HG02973 (cell line): ENCODE results near the gene UFSP1.

Source experiments
- ATAC-seq: cut with Tn5 transposase; IDR thresholded peaks from one replicate; pipeline ENCODE4 v1.9.1; 2021; ENCODE audit warnings: moderate library complexity; ENCODE audit not compliant: unreplicated experiment

The UFSP1 gene

DNA sequence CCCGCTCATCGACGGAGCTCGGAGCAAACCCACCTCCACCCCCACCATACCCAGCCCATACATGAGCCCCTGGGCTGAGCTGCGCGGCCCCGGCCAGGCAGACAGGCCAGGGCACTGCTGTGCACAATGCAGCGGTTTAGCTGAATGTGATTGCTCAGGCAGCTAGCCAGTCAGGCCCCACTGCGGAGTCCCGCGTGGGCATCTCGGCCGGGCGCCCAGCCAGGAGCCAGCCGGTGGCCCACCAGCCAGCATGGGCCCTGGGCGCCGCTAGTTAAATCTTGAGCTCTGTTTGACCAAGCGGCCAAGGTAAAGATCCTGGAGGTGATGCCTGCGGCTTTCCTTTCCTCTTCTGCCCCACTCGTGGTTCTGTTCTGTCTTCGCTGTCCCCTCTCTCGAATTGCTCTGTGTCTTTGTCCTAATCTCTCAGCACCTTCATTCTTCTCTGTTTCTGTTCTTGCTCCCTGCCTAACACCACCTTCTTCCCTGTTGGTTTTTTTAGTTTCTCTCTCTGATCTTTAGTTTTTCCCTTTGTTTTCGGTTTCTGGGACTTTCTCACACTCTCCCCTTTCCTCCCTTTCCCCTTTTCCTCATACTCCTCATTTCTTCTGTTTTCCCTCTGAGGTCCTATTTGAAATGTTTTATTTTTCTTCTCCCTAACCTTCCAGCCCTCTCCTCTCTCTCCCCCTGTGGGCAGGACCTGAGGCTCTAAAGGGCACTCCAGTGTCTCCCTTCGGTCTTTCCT is 6.6 kb downstream of the UFSP1 start:
- no peak for ATAC-seq

DNA sequence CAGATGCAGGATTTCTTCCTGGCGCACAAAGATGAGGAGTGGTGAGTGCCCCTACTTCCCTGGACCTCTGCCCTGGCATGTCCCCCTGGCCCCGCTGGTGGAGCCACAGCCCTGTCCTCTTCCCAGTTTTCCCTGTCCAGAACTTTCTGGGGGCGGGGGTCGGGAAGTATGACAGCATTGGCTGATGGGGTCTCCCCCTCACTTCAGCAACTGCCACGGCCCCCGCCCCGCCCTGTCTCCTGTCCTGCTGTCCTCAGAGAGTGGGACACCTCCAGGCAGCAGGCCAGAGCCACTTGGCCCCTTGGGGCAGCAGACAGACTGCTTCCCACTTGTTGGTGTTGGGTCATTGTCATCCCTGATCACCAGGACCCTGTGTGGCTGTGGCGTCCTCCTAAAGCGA is 7.3 kb downstream of the UFSP1 start:
- no peak for ATAC-seq

DNA sequence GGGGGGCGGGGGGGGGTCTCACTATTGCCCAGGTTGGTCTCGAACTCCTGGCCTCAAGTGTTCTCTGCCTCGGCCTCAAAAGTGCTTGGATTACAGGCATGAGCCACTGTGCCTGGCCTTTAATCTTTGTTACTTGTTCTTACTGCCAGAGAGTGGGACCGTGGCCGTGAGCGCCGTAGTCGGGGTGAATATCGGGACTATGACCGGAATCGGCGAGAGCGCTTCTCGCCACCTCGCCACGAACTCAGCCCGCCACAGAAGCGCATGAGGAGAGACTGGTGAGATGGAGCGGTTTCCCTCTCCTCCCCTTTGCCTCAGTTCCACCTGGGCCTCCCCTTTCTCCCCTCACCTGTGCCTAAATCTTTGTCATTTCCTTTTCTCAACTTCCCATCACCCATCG is 8.4 kb downstream of the UFSP1 start:
- ATAC-seq = no peak

DNA sequence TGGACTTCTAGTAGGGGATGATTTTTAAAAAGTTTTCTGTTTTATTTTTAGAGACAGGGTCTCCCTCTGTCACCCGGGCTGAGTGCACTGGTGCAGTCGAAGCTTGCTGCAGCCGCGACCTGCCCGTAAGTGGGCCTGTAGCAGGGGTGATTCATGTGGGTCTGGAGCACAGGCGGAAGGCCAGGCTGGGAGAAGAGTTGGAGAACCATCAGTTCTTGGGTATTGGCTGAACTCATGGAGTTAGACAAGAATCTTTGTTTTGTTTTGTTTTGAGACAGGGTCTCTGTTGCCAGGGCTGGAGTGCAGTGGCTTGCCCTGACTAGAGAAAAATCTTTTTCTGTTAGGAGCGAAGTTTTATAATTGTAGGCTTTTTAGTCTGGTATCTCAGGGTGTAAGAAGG is 8.9 kb downstream of the UFSP1 start:
- ATAC-seq = no peak

DNA sequence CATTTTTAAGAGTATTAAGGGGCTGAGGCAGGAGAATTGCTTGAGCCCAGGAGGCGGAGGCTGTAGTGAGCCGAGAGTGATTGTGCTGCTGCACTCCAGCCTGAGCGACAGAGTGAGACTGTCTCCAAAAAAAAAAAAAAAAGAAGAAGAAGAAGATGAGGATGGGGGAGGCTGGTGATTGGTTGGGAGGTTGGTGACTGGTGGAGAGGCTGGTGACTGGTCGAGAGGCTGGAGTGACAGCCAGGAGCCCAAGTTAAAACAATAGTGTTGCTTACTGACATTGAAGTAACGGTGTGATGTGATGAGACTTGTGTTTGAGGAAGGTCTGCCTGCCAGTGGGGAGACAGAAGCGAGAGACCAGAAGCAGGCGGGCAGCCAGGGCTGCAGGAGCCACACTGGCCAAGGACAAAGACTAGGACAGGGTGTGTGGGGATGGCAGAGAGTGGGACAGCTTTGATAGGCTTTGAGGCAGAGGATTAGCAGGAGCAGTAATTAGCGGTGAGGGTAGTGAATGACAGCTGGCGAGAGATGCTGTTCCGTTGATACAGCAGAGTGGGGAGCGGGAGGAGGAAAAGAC is 9.7 kb downstream of the UFSP1 start:
- ATAC-seq = no peak

DNA sequence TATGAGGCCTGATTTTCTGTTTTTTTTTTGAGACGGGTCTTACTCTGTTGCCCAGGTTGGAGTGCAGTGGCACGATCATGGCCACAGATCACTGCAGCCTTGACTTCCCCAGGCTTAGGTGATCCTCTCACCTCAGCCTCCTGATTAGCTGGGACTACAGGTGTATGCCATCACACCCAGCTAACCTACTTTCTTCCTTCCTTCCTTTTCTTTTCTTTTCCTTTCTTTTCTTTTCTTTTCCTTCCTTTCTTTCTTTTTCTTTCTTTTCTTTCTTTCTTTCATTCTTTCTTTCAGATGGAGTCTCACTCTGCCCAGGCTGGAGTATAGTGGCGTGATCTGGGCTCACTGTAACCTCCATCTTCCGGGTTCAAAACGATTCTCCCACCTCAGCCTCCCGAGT is 10.8 kb downstream of the UFSP1 start:
- ATAC-seq = no peak

DNA sequence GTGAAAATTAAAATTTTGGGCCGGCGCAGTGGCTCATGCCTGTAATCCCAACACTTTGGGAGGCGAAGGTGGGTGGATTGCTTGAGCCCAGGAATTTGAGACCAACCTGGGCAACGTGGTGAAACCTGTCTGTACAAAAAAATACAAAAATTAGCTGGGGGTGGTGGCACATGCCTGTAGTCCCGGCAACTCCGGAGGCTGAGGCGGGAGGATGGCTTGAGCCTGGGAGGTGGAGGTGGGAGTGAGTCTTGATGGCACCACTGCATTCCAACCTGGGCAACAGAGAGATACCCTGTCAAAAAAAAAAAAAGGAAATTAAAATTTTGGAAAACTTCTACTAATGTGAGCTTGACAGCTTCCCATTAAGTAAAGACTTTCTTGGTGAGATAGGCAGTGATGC is 11.5 kb downstream of the UFSP1 start:
- no peak for ATAC-seq

DNA sequence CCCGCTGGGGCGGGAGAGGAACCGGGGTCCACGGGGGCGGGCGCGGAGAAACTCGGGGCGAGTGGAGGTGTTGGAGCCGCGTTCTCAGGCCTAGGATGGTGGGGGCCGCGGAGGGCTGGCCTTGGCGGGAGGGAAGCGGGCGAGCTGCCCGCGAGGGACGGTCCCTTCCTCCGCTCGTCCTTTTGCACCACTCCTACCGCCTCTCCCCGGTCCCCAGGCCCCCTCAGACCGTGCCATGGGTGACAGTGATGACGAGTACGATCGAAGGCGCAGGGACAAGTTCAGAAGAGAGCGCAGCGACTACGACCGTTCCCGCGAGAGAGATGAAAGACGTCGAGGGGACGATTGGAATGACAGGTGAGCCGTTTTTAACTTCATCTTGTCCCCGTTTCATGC is 14.2 kb downstream of the UFSP1 start:
- peak; percentile 14 for ATAC-seq

DNA sequence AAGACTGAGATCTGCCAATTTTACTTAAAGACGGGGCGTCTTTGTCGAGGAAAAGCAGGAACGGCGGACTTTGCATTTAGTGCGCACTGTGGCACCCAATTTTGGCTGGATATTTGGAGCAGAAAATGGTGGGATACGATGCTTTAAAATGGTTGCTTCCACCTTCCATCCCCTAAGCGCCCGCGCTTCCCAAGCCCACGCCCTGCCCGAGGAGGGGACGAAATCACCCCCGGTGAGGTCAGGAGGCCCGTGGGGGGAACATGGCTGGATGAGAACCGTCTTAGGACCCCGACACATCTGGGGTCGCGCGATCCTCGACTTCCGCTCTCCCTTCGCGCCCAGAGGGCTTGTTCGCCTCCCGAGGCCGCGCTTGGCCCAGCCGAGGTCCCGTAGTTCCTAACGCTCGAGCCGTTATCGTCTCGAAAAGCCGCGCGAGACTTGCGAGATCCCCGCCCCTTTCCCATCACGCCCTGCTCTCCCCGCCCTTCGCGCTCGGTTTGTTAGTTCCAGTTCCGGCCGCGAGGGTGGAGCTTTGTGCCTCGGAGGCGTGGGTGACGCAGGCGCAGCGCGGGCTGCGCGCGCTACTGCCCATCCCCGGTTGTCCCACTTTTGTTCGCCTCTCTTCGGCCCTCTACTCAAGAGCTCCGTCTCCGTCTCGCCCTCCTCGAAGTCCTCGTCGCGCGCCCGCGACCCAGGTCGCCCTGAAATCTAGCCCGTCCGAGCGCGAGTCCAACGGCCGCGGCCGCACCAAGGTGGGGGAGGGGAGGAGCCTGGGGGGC is 14.7 kb downstream of the UFSP1 start, which contains the start of gene SRRT:
TSS of gene SRRT (plus strand) at position 527 of the 779 bp plus-strand sequence. CDS start 488 bp downstream, outside the sequence.
- ATAC-seq = peak; percentile 82

DNA sequence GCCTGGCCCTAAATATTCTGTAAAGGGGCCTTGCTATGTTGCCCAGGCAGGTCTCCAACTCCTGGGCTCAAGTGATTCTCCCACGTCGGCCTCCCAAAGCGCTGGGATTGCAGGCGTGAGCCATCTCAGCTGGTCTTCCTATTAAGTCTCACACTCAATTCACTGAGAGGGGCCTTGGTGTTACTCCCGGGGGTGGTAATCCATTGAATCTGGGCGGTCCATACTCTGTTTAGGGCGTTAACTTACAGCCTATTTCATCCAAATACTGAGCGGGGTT is 15.3 kb downstream of the UFSP1 start:
- no peak for ATAC-seq

DNA sequence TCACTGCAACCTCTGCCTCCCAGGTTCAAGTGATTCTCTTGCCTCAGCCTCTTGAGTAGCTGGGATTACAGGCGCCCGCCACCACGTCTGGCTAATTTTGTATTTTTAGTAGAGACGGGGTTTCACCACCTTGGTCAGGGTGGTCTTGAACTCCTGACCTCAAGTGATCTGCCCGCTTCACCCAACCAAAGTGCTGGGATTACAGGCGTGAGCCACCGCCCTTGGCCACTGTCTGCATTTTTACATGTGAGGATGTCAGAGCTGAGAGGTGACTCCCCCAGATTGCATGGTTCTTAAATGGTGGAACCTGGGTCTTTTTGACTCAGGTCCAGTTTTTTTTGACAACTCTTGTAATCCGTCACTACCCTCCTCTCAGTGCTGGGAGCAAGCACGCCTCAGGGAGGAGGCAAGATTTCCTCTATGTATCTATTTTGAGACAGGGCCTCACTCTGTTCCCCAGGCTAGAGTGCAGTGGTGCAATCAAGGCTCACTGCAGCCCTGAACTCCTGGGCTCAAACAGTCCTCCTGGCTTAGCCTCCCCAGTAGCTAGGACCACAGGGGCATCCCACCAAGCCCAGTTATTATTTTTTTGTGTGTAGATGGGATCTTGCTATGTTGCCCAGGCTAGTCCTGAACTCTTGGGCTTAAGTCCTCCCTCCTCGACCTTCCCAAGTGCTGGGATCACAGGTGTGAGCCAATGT is 15.8 kb downstream of the UFSP1 start:
- ATAC-seq = no peak

DNA sequence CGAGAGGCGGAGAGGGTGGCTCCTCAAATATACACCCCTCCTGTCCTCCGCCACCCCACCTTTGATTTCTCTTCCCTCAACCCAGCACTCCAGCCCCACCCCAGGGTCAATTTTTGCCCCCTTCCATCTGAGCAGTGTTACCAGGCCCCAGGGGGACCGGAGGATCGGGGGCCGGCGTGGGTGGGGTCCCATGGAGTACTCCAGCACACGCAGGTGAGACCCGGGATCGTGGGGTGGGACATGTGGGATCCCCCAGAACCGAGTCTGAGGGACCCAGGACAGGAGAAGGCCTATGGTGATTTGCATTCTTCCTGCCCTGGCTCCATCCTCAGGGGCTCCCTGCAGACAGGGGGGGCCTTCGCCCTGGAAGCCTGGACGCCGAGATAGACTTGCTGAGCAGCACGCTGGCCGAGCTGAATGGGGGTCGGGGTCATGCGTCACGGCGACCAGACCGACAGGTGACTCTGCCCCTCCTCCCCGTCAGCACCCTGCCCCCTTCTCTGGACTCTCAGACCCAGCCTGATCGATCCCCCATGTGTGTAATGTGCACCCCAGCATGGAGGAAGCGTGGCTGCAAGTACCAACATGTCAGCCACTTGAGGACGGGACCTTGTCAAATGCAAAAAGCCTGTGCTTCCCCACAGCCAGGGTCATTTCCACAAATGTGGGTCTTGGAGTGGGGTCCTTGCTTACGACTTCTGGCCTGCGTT is 21.6 kb downstream of the UFSP1 start:
- no peak for ATAC-seq

DNA sequence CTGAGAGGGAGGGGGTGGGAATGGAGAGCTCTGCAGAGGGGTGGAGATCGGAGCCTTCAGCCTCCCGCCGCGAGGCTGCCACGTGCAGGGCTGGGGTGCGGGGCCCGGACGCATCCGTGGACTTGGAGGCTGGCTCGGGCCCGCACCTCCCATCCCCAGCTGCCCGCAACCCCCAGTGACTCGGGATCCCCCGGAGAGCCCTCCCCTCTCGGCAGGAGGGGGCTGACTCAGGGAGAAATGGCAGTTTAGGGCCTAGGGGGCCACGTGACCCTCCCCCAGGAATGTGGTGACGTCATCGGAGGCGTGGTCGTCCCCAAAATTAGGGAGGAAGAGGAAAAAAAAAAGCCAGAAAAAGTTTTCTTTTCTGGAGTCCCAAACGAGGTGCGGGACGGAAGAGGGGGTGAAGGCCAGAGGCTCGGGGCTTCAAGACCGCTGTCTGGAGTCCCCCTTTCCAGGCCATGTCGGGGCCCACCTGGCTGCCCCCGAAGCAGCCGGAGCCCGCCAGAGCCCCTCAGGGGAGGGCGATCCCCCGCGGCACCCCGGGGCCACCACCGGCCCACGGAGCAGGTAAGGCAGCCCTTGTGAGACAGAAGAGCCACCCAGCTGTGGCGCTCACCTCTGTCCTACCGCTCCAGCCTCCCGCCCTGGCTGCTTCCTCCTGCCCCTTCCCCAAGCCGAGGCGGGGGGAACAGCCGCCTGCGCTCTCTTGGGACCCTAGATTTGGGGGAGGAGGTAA is 22.3 kb downstream of the UFSP1 start, which contains the start of gene TRIP6:
TSS of gene TRIP6 (plus strand) at position 348 of the 736 bp plus-strand sequence. CDS start at position 459, 111 bp downstream.
- ATAC-seq = no peak

DNA sequence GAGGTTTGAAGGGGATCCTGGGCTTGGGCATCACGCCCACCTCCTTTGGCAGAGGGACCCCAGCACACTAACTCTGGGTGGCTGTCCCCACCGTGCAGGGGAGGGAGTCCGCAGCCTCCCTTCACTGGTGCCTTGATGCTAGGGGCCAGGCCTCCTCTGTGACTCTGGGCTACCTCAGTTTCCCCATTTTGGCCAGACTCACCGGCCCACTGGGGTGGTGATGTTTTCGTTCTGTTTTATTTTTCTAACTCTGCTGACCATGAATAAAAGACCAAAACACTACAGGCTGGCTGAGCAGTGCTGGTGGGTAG is 22.8 kb downstream of the UFSP1 start:
- no peak for ATAC-seq

DNA sequence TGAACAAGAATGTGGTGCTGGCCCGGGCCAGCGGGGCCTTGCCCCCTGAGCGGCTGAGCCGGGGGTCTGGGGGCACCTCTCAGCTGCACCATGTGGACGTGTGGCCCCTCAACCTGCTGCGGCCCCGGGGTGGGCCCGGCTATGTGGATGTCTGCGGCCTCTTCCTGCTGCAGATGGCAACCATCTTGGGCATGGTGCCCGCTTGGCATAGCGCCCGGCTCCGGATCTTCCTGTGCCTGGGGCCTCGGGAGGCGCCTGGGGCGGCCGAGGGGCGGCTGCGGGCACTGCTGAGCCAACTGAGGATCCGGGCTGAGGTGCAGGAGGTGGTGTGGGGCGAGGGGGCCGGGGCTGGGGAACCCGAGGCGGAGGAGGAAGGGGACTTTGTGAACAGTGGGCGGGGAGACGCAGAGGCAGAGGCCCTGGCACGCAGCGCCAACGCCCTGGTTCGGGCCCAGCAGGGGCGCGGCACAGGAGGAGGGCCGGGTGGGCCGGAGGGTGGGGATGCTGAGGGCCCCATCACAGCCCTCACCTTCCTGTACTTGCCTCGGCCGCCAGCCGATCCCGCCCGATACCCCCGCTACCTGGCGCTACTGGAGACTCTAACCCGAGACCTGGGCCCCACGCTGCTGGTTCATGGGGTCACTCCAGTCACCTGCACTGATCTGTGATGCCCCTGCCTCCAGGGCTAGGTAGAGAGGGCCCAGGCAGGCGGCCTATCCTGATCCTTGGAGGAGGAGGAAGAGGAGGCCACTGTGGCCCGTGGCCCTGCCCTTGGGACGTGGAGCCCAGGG is 23.4 kb downstream of the UFSP1 start:
- ATAC-seq = no peak

DNA sequence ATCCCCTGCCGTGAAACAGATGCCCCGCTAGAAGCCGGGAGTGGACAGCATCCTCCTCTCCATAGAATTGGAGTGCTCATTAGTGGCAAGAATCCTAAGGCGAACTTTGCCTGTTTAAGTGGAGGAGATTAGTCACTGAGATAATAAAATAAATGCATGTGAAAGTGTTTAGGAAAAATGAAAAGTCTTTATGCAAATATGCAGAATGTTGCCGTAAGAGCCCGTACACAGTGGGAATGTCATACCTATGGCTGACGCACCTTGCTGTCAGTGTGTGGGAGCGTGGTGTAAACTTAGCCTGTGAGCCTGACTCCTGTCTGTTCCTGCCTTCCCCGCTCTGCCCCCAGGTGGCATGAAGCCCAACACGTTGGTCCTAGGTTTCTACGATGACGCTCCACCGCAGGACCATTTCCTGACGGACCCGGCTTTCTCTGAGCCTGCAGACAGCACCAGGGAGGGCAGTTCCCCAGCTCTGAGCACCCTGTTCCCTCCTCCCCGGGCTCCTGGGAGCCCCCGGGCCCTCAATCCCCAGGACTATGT is 24.1 kb downstream of the UFSP1 start:
- ATAC-seq = no peak

DNA sequence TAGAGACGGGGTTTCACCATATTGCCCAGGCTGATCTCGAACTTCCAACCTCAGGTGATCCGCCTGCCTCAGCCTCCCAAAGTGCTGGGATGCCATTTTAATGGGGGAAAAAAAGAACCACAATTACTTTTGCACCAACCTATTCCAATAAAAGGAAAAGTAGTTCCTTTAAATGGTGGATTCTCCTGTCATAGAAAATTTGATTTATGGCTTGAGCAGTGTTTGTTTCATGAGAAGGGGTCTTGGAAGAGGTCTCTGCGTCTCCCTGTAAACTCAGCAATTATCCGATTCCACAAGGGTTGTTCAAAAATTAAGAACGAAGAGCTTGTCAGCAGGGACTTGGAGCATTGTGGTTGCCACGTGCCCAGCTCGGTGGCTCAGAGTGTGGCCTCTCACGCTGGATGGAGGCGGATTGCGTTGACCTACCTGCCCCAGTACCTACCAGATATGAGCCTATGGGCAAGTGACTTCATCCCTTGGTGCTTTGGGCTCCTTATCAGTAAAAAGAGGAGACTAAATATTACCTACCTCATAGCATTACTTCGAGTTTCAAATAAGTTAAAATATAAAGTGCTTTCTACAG is 25.2 kb downstream of the UFSP1 start:
- ATAC-seq = no peak

DNA sequence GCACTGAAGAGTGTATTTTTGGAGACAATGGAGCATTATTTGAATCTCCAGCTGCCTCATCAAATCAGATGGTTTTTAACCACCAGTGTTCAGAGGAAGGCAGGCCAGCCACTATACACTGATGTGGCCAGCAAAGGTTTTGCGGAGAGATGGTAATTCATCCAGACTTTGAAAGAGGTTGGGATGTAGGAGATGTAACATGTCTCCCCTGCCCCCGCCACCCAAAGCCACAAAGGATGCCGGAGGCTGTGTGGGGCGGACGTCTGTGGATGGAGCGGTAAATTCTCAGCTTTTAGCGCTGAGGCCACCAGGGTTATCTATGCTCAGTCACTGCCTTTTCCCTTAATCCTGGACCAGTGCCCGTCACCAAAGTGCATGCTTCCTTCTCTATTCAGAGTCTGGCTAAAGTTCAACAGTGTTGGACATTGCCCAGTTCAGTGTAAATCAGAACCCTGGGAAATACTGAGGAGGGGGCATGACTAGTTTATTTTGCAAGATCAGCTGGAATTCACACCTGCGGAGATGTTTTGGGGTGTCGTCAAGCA is 26.0 kb downstream of the UFSP1 start:
- no peak for ATAC-seq

DNA sequence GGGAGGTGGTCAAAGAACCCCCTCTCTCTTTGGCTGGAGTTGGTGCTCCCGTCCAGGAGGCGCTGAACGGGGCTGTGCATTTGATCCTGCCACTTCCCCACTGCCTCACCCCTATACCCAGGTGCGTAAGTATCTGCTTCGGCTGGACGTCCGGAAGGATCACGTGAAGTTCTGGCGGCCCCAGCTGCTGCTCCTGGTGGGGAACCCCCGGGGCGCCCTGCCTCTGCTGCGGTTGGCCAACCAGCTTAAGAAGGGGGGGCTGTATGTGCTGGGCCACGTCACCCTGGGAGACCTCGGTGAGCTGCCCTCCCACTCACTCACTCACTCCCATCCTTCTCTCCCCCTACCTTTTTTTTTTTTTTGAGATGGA is 27.9 kb downstream of the UFSP1 start:
- no peak for ATAC-seq
